ENCODE data around the gene WDR70.

DNA sequence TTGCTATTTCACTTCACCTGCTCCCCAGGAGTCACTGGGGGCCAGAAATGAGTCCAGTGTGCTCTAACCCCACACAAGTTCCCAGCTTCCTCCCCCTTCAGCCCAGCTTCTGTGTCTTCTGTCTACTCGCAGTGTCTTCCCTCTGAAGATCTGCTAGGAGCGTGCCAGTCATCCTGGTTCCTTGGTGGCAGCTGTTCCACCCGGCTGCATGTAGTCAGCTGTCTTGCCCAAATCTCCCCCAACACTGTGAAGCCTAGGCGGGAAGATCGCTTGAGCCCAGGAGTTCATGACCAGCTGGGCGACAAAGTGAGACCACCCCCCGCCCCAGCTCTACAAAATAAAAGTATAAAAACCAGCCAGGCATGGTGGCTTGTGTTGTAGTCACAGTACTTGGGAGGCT is 306.7 kb downstream of the WDR70 start:
- TF ChIP-seq TARDBP (IDR thresholded peaks at IDR 0.05) (no peak), BHLHE40 (IDR thresholded peaks at IDR 0.05; ENCODE audit: borderline replicate concordance) (no peak), LEF1 (IDR thresholded peaks at IDR 0.05; ENCODE audit: borderline replicate concordance) (no peak), SP1 (IDR thresholded peaks at IDR 0.05) (no peak), FOXM1 (IDR thresholded peaks at IDR 0.05; ENCODE audit: borderline replicate concordance) (no peak), ZNF384 (IDR thresholded peaks at IDR 0.05) (no peak), SUZ12 (IDR thresholded peaks at IDR 0.05) (no peak), FOXK2 (IDR thresholded peaks at IDR 0.05) (no peak), FOXA1 (IDR thresholded peaks at IDR 0.05) (no peak), NFRKB (IDR thresholded peaks at IDR 0.05) (no peak)
- TF ChIP-seq, protein P1, sequence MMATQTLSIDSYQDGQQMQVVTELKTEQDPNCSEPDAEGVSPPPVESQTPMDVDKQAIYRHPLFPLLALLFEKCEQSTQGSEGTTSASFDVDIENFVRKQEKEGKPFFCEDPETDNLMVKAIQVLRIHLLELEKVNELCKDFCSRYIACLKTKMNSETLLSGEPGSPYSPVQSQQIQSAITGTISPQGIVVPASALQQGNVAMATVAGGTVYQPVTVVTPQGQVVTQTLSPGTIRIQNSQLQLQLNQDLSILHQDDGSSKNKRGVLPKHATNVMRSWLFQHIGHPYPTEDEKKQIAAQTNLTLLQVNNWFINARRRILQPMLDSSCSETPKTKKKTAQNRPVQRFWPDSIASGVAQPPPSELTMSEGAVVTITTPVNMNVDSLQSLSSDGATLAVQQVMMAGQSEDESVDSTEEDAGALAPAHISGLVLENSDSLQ (IDR thresholded peaks at IDR 0.05), result no peak

Data from HEK293T (cell line).